A549 (cell line): ENCODE data around the gene IQGAP2. TPM values are rescaled to one million over a fixed set of nuclear protein-coding genes. Genes with fewer than 3 reads are reported as not detected.

Experiments
- ATAC-seq, 2 experiments: fragments of 200-7000 bp in 1 of 2; fragments of >200 bp in 1 of 2; cut with Nextera tagmentation in 1 of 2; cut with Tn5 transposase in 1 of 2; 3 replicates each; pipeline versions ENCODE4 v1.8.0 to v1.9.1; 2018 to 2020; ENCODE audit warnings: mild to moderate bottlenecking in 1 of 2, moderate library complexity in 1 of 2
- CTCF ChIA-PET: fragments of 300-600 bp; sonication (Branson Sonifier 250); formaldehyde crosslinking; extraction: SDS; loops from one replicate; lab custom pipeline; 2021; ENCODE audit warnings: antibody characterized with exemption, inconsistent platforms; lab: Yijun Ruan, JAX
- POLR2A ChIA-PET: fragments of 350-600 bp; formaldehyde crosslinking; extraction: SDS; loops from one replicate; lab custom pipeline; 2021; ENCODE audit warnings: antibody characterized with exemption, inconsistent platforms; lab: Yijun Ruan, JAX
- DNase-seq, 2 experiments: peaks; one replicate each; pipeline versions ENCODE4 v3.0.0 to v3.0.0-alpha.2; 2011 to 2016; ENCODE audit warnings: low read depth in 1 of 2, low spot score in 1 of 2
- FAIRE-seq: peaks from 2 replicates; lab custom pipeline; 2011; peaks lifted over from hg19 to GRCh38; lab: Jason Lieb, UNC
- H3K27ac ChIP-seq, 2 experiments: fragments of >200 bp; sonication (Bioruptor Twin); formaldehyde crosslinking; 3 replicates each; pipeline ENCODE4 v1.5.1; 2016 to 2017
- H3K4me1 ChIP-seq: fragments of >200 bp; sonication (Bioruptor Twin); formaldehyde crosslinking; 3 replicates; pipeline ENCODE4 v1.6.1; 2016
- H3K4me2 ChIP-seq: fragments of >200 bp; sonication (Bioruptor Twin); formaldehyde crosslinking; 3 replicates; pipeline ENCODE4 v1.6.1; 2016
- H3K4me3 ChIP-seq: fragments of >200 bp; sonication (Bioruptor Twin); formaldehyde crosslinking; 3 replicates; pipeline ENCODE4 v1.5.1; 2016
- H3K9me3 ChIP-seq: fragments of >200 bp; sonication (Bioruptor Twin); formaldehyde crosslinking; 3 replicates; pipeline ENCODE4 v1.6.1; 2016
- BHLHE40 ChIP-seq: IDR thresholded peaks from 2 replicates; pipeline ENCODE4 v1.6.1; 2012; ENCODE audit warnings: low read depth, low read length, inconsistent platforms
- CEBPB ChIP-seq, 2 experiments: fragments of >200 bp in 1 of 2; sonication (Bioruptor Twin) in 1 of 2; formaldehyde crosslinking in 1 of 2; IDR thresholded peaks; 2 replicates each; pipeline ENCODE4 v1.6.1; 2012 to 2016
- HDAC2 ChIP-seq: fragments of 200-600 bp; sonication (generic); IDR thresholded peaks from 2 replicates; pipeline ENCODE4 v1.6.1; 2016
- NPAS2 ChIP-seq: fragments of 250-450 bp; sonication (Bioruptor Pico); IDR thresholded peaks from 2 replicates; pipeline ENCODE4 v1.8.0; 2022; ENCODE audit warnings: mild to moderate bottlenecking, moderate library complexity, borderline replicate concordance
- POLR2AphosphoS2 ChIP-seq: conservative IDR thresholded peaks from 2 replicates; pipeline ENCODE4 v1.6.1; 2012; ENCODE audit warnings: low read length, improper control_type of control experiment, inconsistent platforms
- RAD21 ChIP-seq, 2 experiments: fragments of >200 bp in 1 of 2; sonication (Bioruptor Twin) in 1 of 2; formaldehyde crosslinking in 1 of 2; IDR thresholded peaks in 1 of 2; conservative IDR thresholded peaks in 1 of 2; 2 replicates in 1 of 2; 3 replicates in 1 of 2; pipeline ENCODE4 v1.6.1; 2012 to 2018; ENCODE audit warnings: inconsistent platforms in 1 of 2
- RARB ChIP-seq: fragments of 250-450 bp; sonication (Bioruptor Pico); IDR thresholded peaks from 2 replicates; pipeline ENCODE4 v1.8.0; 2021; ENCODE audit warnings: mild to moderate bottlenecking, moderate library complexity
- RCOR1 ChIP-seq: fragments of 150-350 bp; IDR thresholded peaks from 2 replicates; pipeline ENCODE4 v1.6.1; 2014; ENCODE audit warnings: antibody characterized with exemption, low read length, low read depth
- SMC3 ChIP-seq: fragments of >200 bp; sonication (Bioruptor Twin); formaldehyde crosslinking; IDR thresholded peaks from 3 replicates; pipeline ENCODE4 v1.6.1; 2018; ENCODE audit warnings: inconsistent platforms
- ZC3H11A ChIP-seq: fragments of 450-650 bp; IDR thresholded peaks from 2 replicates; pipeline ENCODE4 v1.6.1; 2014; ENCODE audit warnings: antibody characterized with exemption, mild to moderate bottlenecking
- whole genome bisulfite sequencing: methylation state at CpG from one replicate; pipeline ENCODE4 v1.1.6; 2017; ENCODE audit errors: missing lambda C conversion rate; 5-methylcytosine and 5-hydroxymethylcytosine counted together
- polyA plus RNA-seq, 4 experiments: library from polyadenylated mRNA; depleted of rRNA in 3 of 4; stranded (reverse); fragments of >200 nt; fragmentation: RNase III in 1 of 4; extraction: RNeasy Plus Mini Kit Qiagen cat#74134 plus additional on column Dnase treatment in 1 of 4; gene quantifications; 2 replicates in 3 of 4; 3 replicates in 1 of 4; pipeline ENCODE4 v1.2.3, GENCODE V29; 2011 to 2017
- TF ChIP-seq, protein P1 (sequence below): fragments of >200 bp; sonication (Bioruptor Twin); formaldehyde crosslinking; IDR thresholded peaks from 3 replicates; pipeline ENCODE4 v1.5.1; 2016
- TF ChIP-seq, protein P2 (sequence below): fragments of 200-600 bp; sonication (generic); IDR thresholded peaks from 2 replicates; pipeline ENCODE4 v1.6.1; 2016; ENCODE audit warnings: antibody characterized with exemption, mild to moderate bottlenecking, moderate library complexity
- TF ChIP-seq, protein P3 (sequence below): fragments of 450-650 bp; IDR thresholded peaks from 2 replicates; pipeline ENCODE4 v1.6.1; 2014; ENCODE audit warnings: antibody characterized with exemption

The IQGAP2 gene
- polyA plus RNA-seq, 2 of the 4 experiments (the other 2 are of a cell fraction): 5.3 to 10.1 TPM

- no peaks in the 10 kb centered on the region for H3K9me3 ChIP-seq
- peak; percentile 44 to 64 for DNase-seq
- 39% methylated on average over 4 of the region's 4 CpGs for WGBS
- no peak overlapping the region for H3K4me3 ChIP-seq
- H3K27ac ChIP-seq: peak overlapping the region in 1 of 2 experiments; percentile 40; a peak in 2 of 6 replicates
- H3K4me2 ChIP-seq: 0 out of 3 replicates have a peak overlapping the region, but pooled peaks have one; percentile 11
- POLR2A ChIA-PET: no interaction called here
- peaks cover 17% of the 10 kb centered on the region; the same call in 2 of the 3 replicates for H3K4me1 ChIP-seq
- FAIRE-seq: no peak
- TF ChIP-seq, protein P1, sequence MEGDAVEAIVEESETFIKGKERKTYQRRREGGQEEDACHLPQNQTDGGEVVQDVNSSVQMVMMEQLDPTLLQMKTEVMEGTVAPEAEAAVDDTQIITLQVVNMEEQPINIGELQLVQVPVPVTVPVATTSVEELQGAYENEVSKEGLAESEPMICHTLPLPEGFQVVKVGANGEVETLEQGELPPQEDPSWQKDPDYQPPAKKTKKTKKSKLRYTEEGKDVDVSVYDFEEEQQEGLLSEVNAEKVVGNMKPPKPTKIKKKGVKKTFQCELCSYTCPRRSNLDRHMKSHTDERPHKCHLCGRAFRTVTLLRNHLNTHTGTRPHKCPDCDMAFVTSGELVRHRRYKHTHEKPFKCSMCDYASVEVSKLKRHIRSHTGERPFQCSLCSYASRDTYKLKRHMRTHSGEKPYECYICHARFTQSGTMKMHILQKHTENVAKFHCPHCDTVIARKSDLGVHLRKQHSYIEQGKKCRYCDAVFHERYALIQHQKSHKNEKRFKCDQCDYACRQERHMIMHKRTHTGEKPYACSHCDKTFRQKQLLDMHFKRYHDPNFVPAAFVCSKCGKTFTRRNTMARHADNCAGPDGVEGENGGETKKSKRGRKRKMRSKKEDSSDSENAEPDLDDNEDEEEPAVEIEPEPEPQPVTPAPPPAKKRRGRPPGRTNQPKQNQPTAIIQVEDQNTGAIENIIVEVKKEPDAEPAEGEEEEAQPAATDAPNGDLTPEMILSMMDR: peak; percentile 69
- no peak for TF ChIP-seq CEBPB (IDR thresholded peaks at IDR 0.05)
- no peak for TF ChIP-seq RARB
- TF ChIP-seq SMC3: peak; percentile 75
- peak; percentile 71 to 84 for TF ChIP-seq RAD21 (conservative IDR thresholded peaks at IDR 0.05 in 1 of 2, IDR thresholded peaks at IDR 0.05 in 1 of 2)
- CTCF ChIA-PET: interaction anchor here (0.9 to 4.4 kb wide), 16 partner anchors 11 to 533 kb away, joined by 3 to 32 read pairs (median 4); partner anchors contain the start of gene IQGAP2
- peak; percentile 75 to 89; a peak in 5 of 6 replicates for ATAC-seq
Measured at GRCh38 chr5:76544268-76544926, 141.3 kb downstream of the IQGAP2 start.

- Histone ChIP-seq H3K4me1 (peaks cover 17% of the 10 kb centered on the region; the same call in 2 of the 3 replicates), H3K9me3 (no peaks in the 10 kb centered on the region), H3K4me3 (no peak overlapping the region), H3K27ac (no peak overlapping the region), H3K4me2 (no peak overlapping the region)
- DNase-seq: no peak
- CTCF ChIA-PET: interaction anchor here (0.9 to 4.4 kb wide), 3 partner anchors 13 to 532 kb away, joined by 3 to 32 read pairs (median 5); partner anchors contain the start of gene IQGAP2
- ATAC-seq: no peak
- no peak for TF ChIP-seq POLR2AphosphoS2
- TF ChIP-seq RCOR1: no peak
- 53% methylated on average over 4 of the region's 4 CpGs for WGBS
- FAIRE-seq: no peak
- POLR2A ChIA-PET: no interaction called here
Measured at GRCh38 chr5:76545184-76545583, 142.1 kb downstream of the IQGAP2 start.

DNA sequence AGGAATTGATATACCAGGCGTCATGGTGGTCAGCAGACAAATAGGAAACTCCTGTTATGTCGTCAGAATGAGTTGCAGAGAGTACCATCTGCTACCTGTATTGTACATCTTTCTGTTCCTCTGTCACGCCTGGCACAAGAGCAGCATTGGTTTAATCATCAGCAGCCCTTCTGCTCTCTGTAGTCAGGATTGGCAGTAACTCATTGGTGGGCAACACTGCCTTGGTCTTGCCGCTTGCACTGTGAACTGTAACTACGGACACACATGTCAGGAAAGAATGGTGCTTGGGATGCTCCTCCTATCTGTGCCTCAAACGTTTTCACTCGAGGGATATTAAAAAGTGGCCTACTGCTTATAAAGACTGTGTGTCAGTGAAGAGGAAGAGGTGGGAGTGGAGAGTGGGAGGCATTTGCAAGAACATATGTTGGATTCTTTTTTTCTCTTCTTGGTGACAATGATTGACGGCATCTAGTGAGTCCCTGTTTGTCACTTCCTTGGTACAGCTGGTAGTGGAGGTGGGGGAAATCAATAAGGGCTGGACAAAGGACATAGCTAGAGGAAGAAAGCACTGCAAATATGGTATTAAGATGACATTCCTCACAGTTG is 143.5 kb downstream of the IQGAP2 start:
- Histone ChIP-seq H3K27ac (no peak overlapping the region), H3K4me1 (peaks cover 17% of the 10 kb centered on the region; the same call in 2 of the 3 replicates), H3K9me3 (no peaks in the 10 kb centered on the region), H3K4me3 (no peak overlapping the region), H3K4me2 (no peak overlapping the region)
- FAIRE-seq (no peak), ATAC-seq (no peak), DNase-seq (no peak)
- POLR2A ChIA-PET: no interaction called here
- WGBS: 53% methylated on average over 8 of the region's 8 CpGs
- TF ChIP-seq, protein P2, sequence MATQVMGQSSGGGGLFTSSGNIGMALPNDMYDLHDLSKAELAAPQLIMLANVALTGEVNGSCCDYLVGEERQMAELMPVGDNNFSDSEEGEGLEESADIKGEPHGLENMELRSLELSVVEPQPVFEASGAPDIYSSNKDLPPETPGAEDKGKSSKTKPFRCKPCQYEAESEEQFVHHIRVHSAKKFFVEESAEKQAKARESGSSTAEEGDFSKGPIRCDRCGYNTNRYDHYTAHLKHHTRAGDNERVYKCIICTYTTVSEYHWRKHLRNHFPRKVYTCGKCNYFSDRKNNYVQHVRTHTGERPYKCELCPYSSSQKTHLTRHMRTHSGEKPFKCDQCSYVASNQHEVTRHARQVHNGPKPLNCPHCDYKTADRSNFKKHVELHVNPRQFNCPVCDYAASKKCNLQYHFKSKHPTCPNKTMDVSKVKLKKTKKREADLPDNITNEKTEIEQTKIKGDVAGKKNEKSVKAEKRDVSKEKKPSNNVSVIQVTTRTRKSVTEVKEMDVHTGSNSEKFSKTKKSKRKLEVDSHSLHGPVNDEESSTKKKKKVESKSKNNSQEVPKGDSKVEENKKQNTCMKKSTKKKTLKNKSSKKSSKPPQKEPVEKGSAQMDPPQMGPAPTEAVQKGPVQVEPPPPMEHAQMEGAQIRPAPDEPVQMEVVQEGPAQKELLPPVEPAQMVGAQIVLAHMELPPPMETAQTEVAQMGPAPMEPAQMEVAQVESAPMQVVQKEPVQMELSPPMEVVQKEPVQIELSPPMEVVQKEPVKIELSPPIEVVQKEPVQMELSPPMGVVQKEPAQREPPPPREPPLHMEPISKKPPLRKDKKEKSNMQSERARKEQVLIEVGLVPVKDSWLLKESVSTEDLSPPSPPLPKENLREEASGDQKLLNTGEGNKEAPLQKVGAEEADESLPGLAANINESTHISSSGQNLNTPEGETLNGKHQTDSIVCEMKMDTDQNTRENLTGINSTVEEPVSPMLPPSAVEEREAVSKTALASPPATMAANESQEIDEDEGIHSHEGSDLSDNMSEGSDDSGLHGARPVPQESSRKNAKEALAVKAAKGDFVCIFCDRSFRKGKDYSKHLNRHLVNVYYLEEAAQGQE: no peak
- TF ChIP-seq ZC3H11A: no peak
- TF ChIP-seq NPAS2: no peak
- TF ChIP-seq, protein P3, sequence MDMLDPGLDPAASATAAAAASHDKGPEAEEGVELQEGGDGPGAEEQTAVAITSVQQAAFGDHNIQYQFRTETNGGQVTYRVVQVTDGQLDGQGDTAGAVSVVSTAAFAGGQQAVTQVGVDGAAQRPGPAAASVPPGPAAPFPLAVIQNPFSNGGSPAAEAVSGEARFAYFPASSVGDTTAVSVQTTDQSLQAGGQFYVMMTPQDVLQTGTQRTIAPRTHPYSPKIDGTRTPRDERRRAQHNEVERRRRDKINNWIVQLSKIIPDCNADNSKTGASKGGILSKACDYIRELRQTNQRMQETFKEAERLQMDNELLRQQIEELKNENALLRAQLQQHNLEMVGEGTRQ: no peak
- no peak for TF ChIP-seq RAD21 (conservative IDR thresholded peaks at IDR 0.05 in 1 of 2, IDR thresholded peaks at IDR 0.05 in 1 of 2)
- TF ChIP-seq HDAC2: no peak
- no peak for TF ChIP-seq BHLHE40
- CTCF ChIA-PET: interaction anchor here (1.5 kb wide), 1 partner anchor 209 kb away, joined by 5 read pairs; no protein-coding TSS in a partner anchor
